DLD1 (cell line): ENCODE data around the gene IRX1.

ENCODE experiments used
- in situ Hi-C: cut with HindIII; loops from 2 replicates; pipeline ENCODE4 v1.10.0; 2017; ENCODE audit warnings: low sequenced_read_pairs

Gene IRX1

DNA sequence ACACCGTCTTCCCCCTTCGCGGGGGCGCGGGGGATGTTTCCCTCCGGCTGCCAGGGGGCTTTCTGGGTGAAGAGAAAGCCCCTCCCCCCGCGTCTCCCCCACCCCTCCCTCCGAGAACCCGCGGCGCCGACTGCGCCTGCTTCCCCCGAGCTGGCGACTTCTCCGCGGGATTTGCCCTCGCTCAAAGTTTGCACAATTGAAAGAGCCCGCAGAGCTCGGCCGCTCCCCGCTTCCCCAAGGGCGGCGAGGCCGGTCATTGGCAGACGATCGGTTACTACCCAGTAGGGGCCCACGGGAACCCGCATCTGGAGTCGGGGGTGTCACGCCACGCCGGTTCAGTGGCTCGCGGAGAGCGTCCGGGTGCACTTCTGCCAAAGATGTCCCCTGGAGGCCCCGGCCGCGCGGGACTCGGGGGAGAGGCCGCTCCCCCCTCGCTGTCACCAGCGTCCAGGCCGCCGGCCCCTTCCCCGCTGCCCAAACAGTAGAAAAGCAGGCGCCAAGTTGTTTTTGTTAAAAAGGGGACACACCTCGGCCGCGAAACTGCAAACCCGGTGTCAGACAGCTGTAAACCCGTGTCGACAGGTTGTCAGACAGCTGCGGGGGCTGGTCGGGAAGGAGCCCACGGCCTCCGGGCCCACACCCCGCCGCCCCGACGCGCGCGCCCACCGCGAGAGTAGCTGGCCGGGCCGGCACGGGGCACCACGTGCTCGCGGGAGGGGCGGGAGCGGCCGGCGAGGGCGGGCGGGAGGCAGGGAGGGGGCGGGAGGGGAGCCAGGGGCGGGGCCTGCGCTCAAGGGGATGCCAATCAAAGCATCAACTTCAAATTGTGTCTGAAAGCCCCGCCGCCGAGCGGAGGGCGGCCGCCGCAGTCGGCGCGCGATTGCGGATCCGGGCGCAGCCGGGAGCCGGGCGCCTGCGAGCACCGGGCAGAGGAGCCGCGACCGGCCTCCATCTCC is at the start of gene IRX1:
Gene IRX1 (plus strand): TSS at position 827 of the 956 bp plus-strand sequence. CDS start 274 bp downstream, outside the sequence.
- in situ Hi-C loops = no loop called here

DNA sequence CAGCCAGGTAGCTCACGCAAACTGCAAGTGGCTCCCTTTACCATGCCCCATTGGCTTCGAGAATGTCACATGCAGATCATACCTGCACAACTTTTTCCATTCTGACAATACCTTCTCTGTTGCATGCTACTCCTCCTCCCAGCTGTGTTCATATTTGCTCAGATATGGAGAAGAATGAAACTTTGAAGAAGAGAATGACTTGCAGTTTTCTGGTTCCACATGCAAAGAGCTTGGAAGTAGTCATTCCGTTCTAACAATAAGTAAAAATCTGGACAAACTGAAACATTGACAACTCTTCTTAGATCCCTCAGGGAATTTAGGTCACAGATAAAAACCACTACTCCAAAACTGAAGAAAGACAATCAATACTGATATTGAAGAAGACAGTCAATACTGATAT is 49.6 kb upstream of the IRX1 start:
- in situ Hi-C loops = no loop called here

DNA sequence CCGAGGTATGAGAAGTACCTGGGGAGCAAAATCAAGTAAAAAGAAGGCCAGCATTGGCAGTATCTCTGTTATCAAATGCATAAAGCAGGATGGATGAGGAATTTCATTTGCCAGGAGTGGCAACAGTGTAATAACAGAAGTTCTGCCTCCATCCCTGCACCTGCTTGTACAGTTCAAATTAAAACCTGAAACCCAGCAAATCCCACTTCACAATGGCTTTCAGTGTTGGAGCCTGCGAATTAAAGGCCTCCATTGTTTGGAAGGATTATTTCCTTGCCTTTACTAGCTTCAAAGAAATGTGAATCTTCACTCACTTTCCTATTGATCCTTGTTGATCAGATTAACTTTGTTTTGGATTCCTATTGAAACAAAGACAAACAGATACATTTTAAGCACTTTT is 31.5 kb upstream of the IRX1 start:
- in situ Hi-C loops = no loop called here

DNA sequence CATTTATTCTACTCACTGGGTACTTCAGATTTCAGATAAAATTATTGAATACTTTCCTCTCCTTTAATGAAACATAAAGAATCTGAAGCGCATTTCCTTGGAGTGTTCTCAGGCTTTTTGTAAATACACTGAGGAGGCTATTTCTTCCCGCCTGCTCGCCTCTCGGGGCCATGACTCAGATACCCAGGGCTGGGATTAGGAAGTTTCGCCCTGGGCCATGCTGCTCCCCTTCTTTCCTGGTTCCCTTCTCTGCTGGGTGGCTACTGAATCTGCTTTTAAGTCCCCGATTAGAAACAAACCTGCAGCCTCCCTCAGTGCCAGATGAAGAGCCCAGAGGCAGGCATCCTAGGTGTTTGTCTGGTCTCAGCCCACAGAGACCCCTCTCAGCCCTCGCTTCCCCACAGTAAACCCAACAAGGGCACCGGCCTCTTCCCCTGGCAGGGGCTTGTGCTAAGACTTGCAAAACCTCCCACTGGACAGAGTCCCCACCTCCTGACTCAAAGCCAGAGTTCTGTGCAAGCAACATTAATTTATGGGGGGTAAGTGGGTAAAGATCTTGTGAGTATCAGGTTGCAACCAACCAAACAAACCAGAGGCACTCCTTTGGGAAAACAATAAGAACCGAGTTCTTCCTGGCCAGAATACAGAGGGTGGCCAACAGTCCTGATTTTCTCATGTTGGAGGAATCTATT is 30.7 kb upstream of the IRX1 start:
- in situ Hi-C loops = no loop called here

DNA sequence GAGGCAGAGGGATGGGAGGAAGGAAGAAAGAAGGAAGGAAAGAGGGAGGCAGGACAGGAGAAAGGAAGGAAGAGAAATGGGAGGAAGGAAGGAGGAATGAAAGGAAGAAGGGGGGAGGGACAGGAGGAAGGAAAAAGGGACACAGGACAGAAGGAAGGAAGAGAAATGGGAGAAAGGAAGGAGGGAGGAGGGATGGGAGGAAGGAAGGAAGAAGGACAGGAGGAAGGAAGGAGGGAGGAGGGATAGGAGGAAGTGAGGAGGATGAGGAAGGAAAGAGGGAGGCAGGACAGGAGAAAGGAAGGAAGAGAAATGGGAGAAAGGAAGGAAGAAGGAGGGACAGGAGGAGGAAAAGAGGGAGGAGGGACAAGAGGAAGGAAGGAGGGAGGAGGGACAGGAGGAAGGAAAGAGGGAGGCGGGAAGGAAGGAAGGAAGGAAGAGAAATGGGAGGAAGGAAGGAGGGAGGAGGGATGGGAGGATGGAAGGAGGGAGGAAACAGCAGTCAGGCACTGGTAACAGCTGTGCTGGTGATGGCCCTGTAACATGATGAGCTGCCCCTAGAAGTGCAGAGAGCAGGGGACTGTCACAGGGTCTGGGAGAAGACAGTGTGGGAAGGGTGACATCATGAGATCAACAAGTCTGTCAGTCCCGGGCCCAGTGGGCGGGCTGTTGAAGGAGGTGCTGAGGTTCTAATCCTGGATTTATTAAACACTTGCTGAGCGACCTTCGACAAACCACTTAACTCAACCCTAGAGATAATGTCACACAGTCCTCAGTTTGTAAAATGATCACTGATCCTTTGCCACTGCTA is 10.7 kb upstream of the IRX1 start:
- in situ Hi-C loops = no loop called here

DNA sequence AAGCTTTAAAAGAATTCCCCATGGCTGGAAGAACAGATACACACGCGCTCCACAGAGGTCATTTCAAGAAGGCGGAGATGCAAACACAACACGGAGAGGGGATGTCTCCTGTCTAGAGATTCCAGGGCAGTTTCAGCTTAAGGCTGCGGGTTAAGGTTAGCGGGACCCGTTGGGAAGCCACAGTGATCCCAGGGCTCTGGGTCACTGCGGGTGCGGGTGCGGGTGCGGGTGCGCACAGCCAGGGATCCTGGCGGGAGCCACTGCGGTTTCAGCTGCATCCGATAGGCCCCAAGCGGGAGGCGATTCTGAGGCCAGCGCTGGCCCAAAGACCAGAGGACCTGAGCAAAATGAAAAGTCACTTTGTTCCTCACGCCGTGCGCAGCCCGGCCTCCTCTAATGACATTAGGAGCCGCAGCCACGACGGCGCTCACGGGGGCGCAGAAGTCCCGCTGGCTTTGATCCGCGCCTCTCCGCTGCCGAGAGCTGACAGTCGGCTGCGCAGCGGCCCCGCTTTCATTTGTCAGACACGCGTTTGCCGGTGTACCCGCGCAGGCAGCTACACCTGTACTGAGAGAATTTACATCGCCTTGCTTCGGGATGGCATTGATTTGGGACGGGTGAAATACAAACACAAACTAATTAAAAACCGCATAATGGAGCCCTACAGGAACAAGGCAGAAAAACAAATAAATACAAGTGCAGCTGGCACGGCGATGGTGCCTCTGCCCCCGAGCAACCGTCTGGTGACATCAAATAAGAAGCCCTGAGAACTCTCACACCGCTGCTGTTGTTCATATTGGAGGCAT is 5.3 kb upstream of the IRX1 start:
- in situ Hi-C loops = no loop called here

DNA sequence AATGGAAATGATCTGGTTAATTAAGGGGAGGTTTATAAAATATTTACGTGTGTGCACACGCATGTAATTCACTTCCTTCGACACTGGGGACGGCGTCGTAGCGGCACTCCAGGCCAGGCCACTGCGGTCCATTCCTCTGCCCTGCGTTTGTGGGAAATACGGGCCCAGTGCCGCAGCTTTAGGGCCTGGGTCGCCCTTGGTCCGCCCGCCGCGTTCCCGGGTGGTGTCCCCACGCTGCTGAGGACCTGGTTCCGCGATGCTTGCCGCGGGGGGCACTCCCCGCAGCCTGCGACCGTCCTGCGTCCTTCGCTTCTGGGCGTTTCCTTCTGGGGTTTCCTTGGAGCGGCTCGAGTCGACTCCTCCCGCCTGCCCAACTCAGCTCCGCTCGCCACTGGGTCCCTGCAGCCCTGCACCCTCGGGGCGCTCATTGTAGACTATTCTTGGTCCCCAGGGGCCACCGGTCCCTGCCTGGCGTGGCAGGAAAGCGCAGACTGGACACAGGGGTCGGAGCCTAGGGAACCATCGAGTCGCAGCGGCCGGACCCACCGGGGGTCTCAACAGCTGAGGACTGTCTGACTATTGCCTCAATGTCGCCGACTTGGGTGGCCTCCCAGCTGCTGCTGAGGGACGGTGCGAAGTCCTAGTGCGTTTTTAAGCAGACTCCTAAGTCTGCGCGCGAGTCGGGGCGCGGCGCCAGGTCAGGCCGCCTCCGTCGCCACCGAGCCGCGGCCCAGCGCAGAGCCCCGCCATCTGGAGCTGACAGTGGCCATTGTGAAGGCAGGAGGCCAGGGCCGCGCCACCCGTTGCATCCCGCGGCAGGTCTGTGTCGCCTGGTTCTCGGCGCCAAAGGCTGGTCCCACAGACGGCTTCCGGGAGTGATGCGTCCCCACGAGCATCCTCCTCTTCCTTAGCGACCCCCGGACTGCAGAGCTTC is 4.4 kb upstream of the IRX1 start:
- in situ Hi-C loops = no loop called here

DNA sequence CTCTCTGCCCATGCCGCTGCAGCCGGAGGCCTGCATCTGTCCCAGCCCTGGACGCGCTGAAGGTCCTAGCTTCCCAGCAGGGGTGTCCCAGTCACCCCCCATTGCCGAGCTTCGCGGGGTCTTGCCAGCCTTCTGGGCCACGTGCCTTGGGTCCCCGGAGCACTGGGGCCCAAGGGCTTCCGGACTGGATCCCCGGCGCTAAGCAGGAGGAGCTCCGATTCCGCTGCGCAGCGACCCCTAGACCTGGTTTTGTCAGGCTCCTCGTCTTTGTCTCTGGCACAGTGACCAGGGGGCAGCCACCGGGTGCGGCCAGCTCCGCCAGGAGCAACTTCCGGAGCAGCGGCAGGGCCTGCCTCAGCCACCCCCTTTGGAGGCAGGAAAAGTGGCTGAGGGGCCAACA is 3.3 kb upstream of the IRX1 start:
- in situ Hi-C loops = no loop called here

DNA sequence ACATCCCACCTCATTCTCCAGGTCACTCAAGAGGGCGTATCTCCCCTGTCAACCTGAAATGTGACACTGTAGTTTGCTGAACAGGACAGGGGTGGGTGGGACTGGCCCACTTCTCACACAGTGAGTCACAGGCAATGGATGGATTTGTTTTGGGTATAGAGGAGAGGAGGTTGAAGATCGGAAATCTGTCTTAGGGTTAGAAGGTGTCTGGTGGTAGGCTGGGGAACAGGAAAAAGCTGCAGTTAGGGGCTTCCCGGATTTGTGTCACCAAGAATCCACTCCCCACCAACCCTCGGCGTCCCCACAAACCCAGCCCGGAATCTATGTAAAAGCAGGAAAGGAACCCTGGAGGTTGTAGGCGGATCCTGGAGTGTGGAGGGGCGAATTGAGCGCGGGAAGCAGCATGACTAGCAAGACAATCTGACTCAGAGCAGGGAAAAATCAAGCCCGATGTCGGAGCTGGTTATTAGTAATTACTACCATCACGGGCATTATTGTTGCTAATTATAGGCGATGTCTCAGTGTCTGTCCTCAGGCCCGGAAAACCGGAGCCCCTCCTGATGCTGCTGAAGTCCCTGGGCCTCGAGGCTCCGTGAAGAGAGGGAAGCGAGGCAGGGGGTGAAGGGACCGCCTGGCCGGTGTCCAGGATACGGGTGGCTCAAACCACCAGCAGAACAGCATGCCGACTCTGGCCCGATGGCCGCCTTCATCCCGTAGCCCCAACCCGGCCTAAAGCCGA is 1.7 kb upstream of the IRX1 start:
- in situ Hi-C loops = no loop called here

DNA sequence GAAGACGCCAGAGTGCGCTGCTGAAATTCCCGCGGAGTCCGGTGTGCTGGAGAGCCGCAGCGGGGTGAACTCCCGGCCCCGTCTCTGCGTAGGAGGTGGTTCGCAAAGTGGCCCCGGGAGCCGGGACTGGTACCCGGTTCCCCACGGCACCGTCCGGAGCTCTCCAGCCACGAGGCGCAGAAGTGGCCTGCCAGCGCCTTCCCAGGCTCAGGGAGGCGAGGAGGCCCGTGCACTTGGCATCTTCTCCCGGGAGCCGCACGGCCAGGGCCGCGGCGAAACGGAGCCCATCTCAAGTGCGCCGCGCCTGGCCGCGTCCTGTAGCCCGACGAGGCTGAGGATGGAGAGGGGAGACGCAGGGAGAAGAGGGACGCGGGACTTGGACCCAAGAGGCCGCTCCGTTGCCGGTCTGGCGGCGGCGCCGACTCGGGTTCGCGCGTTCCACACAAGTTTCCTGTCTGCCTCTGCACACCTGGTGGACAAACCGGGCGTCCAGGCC is 1.1 kb upstream of the IRX1 start:
- in situ Hi-C loops = no loop called here

DNA sequence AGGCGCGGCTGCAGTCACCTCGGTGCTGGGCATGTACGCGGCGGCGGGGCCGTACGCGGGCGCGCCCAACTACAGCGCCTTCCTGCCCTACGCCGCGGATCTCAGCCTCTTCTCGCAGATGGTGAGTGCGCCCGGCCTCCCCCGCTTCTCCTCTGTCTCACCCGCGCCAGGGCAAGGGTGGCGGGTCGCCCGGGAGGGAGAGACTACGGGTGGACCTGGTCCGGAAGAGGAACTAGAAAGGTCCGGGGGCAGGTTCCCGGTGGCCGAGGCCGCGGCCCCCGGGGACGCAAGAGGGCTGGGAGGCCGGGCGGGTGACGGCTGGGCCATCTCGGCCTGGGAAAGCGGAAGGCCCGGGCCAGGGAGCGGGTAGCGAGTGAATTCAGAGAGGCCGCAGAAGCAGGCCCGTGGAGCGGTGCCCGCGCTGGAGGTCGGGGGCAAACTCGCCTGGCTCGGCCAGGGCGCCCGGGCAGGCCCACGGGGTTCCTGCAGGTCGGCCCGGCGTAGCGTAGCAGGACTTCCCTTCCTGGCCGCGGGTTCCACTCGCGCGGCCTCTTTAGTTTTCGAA is 711 bp downstream of the IRX1 start:
- in situ Hi-C loops = no loop called here

DNA sequence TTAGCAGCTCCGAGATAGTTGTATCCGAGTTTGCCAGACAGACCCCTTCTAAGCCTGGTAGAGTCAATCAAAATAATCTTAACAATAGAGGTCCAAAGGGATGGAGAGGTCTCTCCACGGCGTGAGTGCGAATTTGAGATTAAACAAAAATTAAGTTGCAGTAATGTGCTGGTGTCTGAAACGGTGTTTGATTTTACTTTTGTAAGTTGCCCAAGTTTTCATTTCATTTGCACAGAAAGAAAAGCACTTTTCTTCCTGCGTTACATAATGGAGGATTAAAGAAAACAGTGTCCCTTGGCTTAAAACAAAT is 1.2 kb downstream of the IRX1 start:
- in situ Hi-C loops = no loop called here

DNA sequence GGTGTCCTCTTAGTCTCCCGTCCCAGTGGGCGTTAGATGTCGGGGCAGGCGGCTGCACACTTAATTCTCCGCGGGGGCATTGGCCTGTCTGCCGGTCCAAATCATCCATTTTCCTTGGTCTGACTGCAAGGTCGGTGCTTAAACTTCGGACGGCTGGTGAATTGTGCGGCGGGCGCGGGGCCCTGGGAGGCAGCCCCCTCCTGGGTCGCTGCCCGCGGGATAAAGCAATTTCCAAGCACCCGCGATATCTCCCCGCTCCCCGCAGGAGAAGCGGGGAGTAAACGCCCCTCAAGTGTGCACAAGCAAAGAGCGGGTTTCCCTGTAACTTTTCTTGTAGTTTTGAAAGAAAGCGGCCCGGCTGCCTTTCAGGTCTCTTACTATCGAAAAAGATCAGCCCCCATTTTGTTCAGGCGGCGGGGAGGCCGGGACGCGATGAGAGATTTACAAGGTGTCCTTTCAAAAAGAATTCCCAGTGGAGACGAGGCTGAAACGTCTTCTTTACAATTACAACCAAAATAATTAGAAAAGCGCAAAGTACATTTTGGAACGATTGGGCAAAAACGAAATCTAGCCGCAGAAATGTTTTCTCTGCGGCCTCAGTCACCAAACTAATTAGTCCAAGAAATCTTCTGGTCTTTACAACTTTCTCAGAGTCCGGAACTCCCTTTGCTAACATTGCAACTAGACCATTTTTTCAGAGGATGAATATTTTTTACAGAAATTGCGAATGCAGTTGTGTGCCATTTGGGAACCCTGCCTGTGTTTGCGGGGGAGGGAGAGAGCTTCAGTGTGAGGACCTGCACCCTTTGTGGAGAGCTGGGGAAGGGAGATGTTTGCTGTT is 1.8 kb downstream of the IRX1 start:
- in situ Hi-C loops = no loop called here

DNA sequence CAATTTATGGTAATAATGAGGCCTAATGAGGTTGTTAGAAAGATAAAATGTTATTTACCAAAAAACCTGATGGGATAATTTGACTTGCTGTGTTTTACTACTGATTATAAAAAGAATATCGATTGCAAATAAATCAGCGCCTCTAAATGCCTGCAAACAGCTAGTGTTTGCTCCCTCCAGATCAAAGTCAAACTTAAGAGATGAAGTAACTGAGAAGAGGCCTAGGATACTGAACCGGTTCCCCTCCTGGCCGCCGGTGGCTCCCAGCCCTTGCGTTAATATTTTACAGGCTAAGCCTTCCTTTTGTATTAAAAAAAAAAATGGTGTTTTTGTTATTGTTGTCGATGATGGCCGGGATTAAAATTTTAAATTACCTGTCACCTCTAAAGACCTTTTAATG is 2.6 kb downstream of the IRX1 start:
- in situ Hi-C loops = no loop called here

DNA sequence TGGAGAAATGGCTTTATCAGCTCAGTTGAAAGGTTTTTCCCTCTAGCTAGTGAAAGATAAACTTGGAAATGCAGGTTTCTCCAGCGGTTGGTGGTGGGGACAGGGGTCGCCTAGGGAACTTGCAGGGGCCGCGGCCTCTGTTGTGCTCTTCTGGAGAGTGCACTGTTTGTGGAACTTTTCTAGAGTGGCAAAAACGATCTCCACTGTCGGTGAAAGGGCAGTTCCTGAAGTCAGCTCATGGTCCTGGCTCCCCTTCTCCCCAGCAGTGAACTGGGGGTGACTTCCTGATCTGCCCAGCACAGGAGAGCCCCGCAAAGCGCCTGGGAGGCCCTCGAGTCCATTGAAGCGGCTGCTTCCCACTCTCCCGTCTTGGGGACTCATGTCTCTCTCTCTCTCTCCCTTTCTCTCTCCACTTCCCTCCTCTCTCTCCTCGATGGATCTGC is 3.2 kb downstream of the IRX1 start:
- in situ Hi-C loops = no loop called here

DNA sequence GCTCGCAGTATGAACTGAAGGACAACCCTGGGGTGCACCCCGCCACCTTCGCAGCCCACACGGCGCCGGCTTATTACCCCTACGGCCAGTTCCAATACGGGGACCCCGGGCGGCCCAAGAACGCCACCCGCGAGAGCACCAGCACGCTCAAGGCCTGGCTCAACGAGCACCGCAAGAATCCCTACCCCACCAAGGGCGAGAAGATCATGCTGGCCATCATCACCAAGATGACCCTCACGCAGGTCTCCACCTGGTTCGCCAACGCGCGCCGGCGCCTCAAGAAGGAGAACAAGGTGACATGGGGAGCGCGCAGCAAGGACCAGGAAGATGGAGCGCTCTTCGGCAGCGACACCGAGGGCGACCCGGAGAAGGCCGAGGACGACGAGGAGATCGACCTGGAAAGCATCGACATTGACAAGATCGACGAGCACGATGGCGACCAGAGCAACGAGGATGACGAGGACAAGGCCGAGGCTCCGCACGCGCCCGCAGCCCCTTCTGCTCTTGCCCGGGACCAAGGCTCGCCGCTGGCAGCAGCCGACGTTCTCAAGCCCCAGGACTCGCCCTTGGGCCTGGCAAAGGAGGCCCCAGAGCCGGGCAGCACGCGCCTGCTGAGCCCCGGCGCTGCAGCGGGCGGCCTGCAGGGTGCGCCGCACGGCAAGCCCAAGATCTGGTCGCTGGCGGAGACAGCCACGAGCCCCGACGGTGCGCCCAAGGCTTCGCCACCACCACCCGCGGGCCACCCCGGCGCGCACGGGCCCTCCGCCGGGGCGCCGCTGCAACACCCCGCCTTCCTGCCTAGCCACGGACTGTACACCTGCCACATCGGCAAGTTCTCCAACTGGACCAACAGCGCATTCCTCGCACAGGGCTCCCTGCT is 3.8 kb downstream of the IRX1 start:
- in situ Hi-C loops = no loop called here
